NCI-H1694 (cell line): ENCODE results near the gene ZNF582.

Source experiments
- DNase-seq: peaks from one replicate; lab custom pipeline; 2025; lab: John Stamatoyannopoulos, UW

The ZNF582 gene

GRCh38 chr19:56393119-56394012 is at the start of gene ZNF582:
Gene ZNF582 (minus strand): TSS chr19:56393534. CDS start chr19:56391752, 1,782 bp downstream.
- peak; percentile 67 for DNase-seq

GRCh38 chr19:56441206-56441792 is 48.0 kb upstream of the ZNF582 start:
- DNase-seq, result no peak

- no peak for DNase-seq
Measured at GRCh38 chr19:56423985-56424353, 30.6 kb upstream of the ZNF582 start.

- DNase-seq, result no peak
Measured at GRCh38 chr19:56423276-56423984, 30.1 kb upstream of the ZNF582 start.

GRCh38 chr19:56405062-56405461 is 11.7 kb upstream of the ZNF582 start:
- DNase-seq, result no peak

GRCh38 chr19:56404705-56405056 is 11.3 kb upstream of the ZNF582 start:
- no peak for DNase-seq

GRCh38 chr19:56403764-56404704 is 10.7 kb upstream of the ZNF582 start, which contains the start of gene ZNF583:
Gene ZNF583 (plus strand): TSS chr19:56404332. CDS start chr19:56407115, 2,783 bp downstream.
- peak; percentile 69 for DNase-seq

GRCh38 chr19:56403261-56403660 is 9.9 kb upstream of the ZNF582 start:
- no peak for DNase-seq

- DNase-seq, result no peak
Measured at GRCh38 chr19:56400485-56400884, 7.2 kb upstream of the ZNF582 start.

GRCh38 chr19:56398809-56399208 is 5.5 kb upstream of the ZNF582 start:
- DNase-seq, result no peak

GRCh38 chr19:56383826-56384605 is 9.3 kb downstream of the ZNF582 start:
- DNase-seq, result no peak

GRCh38 chr19:56377105-56377924 is 16.0 kb downstream of the ZNF582 start:
- no peak for DNase-seq

GRCh38 chr19:56372281-56372680 is 21.1 kb downstream of the ZNF582 start:
- DNase-seq, result no peak

- no peak for DNase-seq
Measured at GRCh38 chr19:56369886-56370676, 23.3 kb downstream of the ZNF582 start.

- peak; percentile 21 for DNase-seq
Measured at GRCh38 chr19:56367829-56368711, 25.3 kb downstream of the ZNF582 start.

- DNase-seq, result no peak
Measured at GRCh38 chr19:56360841-56361240, 32.5 kb downstream of the ZNF582 start.

GRCh38 chr19:56356944-56357343 is 36.4 kb downstream of the ZNF582 start:
- DNase-seq, result no peak

- DNase-seq, result no peak
Measured at GRCh38 chr19:56355517-56355916, 37.8 kb downstream of the ZNF582 start.
